Measurements from ENCODE around the gene GATAD2A.

Gene GATAD2A

GRCh38 chr19:19493841-19494546 is 88.5 kb downstream of the GATAD2A start:
- DNase-seq (ENCODE audit: low read depth): no peak
- TF ChIP-seq CTCF (conservative IDR thresholded peaks at IDR 0.05; ENCODE audit: low read depth, low read length): no peak
- no peak overlapping the region for H3K4me3 ChIP-seq (ENCODE audit: low read depth, low read length)

- TF ChIP-seq CTCF (conservative IDR thresholded peaks at IDR 0.05; ENCODE audit: low read depth, low read length): no peak
- H3K4me3 ChIP-seq (ENCODE audit: low read depth, low read length): no peak overlapping the region
- no peak for DNase-seq (ENCODE audit: low read depth)
Observed at GRCh38 chr19:19495614-19496603, 90.4 kb downstream of the GATAD2A start.

- no peak overlapping the region for H3K4me3 ChIP-seq (ENCODE audit: low read depth, low read length)
- TF ChIP-seq CTCF (conservative IDR thresholded peaks at IDR 0.05; ENCODE audit: low read depth, low read length): no peak
- no peak for DNase-seq (ENCODE audit: low read depth)
Observed at GRCh38 chr19:19498255-19498991, 92.9 kb downstream of the GATAD2A start.

GRCh38 chr19:19499272-19499995 is 94.0 kb downstream of the GATAD2A start:
- no peak for DNase-seq (ENCODE audit: low read depth)
- H3K4me3 ChIP-seq (ENCODE audit: low read depth, low read length): no peak overlapping the region
- TF ChIP-seq CTCF (conservative IDR thresholded peaks at IDR 0.05; ENCODE audit: low read depth, low read length): no peak

GRCh38 chr19:19500975-19501644 is 95.6 kb downstream of the GATAD2A start:
- no peak for TF ChIP-seq CTCF (conservative IDR thresholded peaks at IDR 0.05; ENCODE audit: low read depth, low read length)
- H3K4me3 ChIP-seq (ENCODE audit: low read depth, low read length): no peak overlapping the region
- no peak for DNase-seq (ENCODE audit: low read depth)

GRCh38 chr19:19501798-19502197 is 96.3 kb downstream of the GATAD2A start:
- no peak for TF ChIP-seq CTCF (conservative IDR thresholded peaks at IDR 0.05; ENCODE audit: low read depth, low read length)
- no peak for DNase-seq (ENCODE audit: low read depth)
- no peak overlapping the region for H3K4me3 ChIP-seq (ENCODE audit: low read depth, low read length)

Data from choroid plexus epithelial cell (primary cell).